GM12873 (cell line): ENCODE results near the gene TBX2.

Source experiments
- CTCF ChIP-seq: IDR thresholded peaks from 2 replicates; pipeline ENCODE4 v1.5.1; 2012; ENCODE audit warnings: low read depth, mild to moderate bottlenecking, moderate library complexity, low read length, control low read depth; ENCODE audit not compliant: insufficient read depth; ENCODE audit errors: missing control alignments

The TBX2 gene

GRCh38 chr17:61451538-61452300 lies 52.1 kb downstream of the TBX2 start:
- no peak for TF ChIP-seq CTCF

GRCh38 chr17:61452301-61453290 lies 53.0 kb downstream of the TBX2 start, which contains the start of gene TBX4:
TSS of gene TBX4 (plus strand) at chr17:61452422. CDS start at chr17:61456491, 4,069 bp downstream.
- no peak for TF ChIP-seq CTCF

GRCh38 chr17:61453566-61454380 lies 54.1 kb downstream of the TBX2 start:
- TF ChIP-seq CTCF, result no peak

- no peak for TF ChIP-seq CTCF
Measured at GRCh38 chr17:61454381-61455323, 55.0 kb downstream of the TBX2 start.

GRCh38 chr17:61455324-61456060 lies 55.8 kb downstream of the TBX2 start:
- TF ChIP-seq CTCF, result no peak
